Keratinocyte (primary cell): Measurements from ENCODE around the gene KIF22. TPM values are rescaled to one million over a fixed set of nuclear protein-coding genes. Genes with fewer than 3 reads are reported as not detected.
A peak's percentile ranks its signal among the peaks of the same experiment; 100 is the strongest.

Experiments used
- DNase-seq: peaks from one replicate; pipeline ENCODE4 v3.0.0-alpha.2; 2011; ENCODE audit warnings: low read depth, missing footprints, low spot score
- FAIRE-seq: peaks from 2 replicates; lab custom pipeline; 2011; peaks lifted over from hg19 to GRCh38; lab: Jason Lieb, UNC
- H2AFZ ChIP-seq: 2 replicates; pipeline ENCODE4 v1.6.0; 2012; ENCODE audit warnings: low read length, control low read depth, inconsistent platforms; ENCODE audit not compliant: control insufficient read depth
- H3K27ac ChIP-seq: 2 replicates; pipeline ENCODE4 v1.5.1; 2011; ENCODE audit warnings: low read length; ENCODE audit not compliant: control insufficient read depth, insufficient read depth
- H3K27me3 ChIP-seq: 3 replicates; pipeline ENCODE4 v1.6.0; 2011; ENCODE audit warnings: low read length; ENCODE audit not compliant: control insufficient read depth, insufficient read depth; ENCODE audit errors: extremely low read depth
- H3K36me3 ChIP-seq, 2 experiments: 2 replicates in 1 of 2; 3 replicates in 1 of 2; pipeline ENCODE4 v1.5.1; 2011; ENCODE audit warnings: low read length in 2 of 2, mild to moderate bottlenecking in 1 of 2; ENCODE audit not compliant: control insufficient read depth in 2 of 2, insufficient read depth in 2 of 2; ENCODE audit errors: extremely low read depth in 1 of 2
- H3K4me1 ChIP-seq: 3 replicates; pipeline ENCODE4 v1.5.1; 2011; ENCODE audit warnings: low read length; ENCODE audit not compliant: control insufficient read depth, insufficient read depth; ENCODE audit errors: extremely low read depth
- H3K4me2 ChIP-seq: 3 replicates; pipeline ENCODE4 v1.6.0; 2011; ENCODE audit warnings: low read depth, low read length; ENCODE audit not compliant: control insufficient read depth, insufficient read depth; ENCODE audit errors: extremely low read depth
- H3K4me3 ChIP-seq, 3 experiments: fragments of 200-600 bp in 1 of 3; sonication (generic) in 1 of 3; 2 replicates in 2 of 3; 3 replicates in 1 of 3; pipeline ENCODE4 v1.5.1; 2011 to 2016; ENCODE audit warnings: low read length in 3 of 3, mild to moderate bottlenecking in 3 of 3, control low read depth in 2 of 3, inconsistent platforms in 1 of 3, low read depth in 1 of 3, mixed read lengths in 1 of 3, mixed run types in 1 of 3, moderate library complexity in 1 of 3; ENCODE audit not compliant: control insufficient read depth in 2 of 3, insufficient read depth in 2 of 3; ENCODE audit errors: extremely low read depth in 1 of 3
- H3K79me2 ChIP-seq: 2 replicates; pipeline ENCODE4 v1.6.0; 2012; ENCODE audit warnings: low read length; ENCODE audit not compliant: control insufficient read depth, insufficient read depth
- H3K9ac ChIP-seq: 3 replicates; pipeline ENCODE4 v1.6.0; 2011; ENCODE audit warnings: low read length; ENCODE audit not compliant: control insufficient read depth, insufficient read depth; ENCODE audit errors: extremely low read depth
- H3K9me1 ChIP-seq: 3 replicates; pipeline ENCODE4 v1.6.0; 2011; ENCODE audit warnings: low read length; ENCODE audit not compliant: control insufficient read depth, insufficient read depth; ENCODE audit errors: extremely low read depth
- H3K9me3 ChIP-seq: 2 replicates; pipeline ENCODE4 v1.5.1; 2012; ENCODE audit warnings: low read depth, low read length; ENCODE audit not compliant: control insufficient read depth
- H4K20me1 ChIP-seq: 3 replicates; pipeline ENCODE4 v1.6.0; 2011; ENCODE audit warnings: low read length; ENCODE audit not compliant: control insufficient read depth, insufficient read depth; ENCODE audit errors: extremely low read depth
- CTCF ChIP-seq, 3 experiments: IDR thresholded peaks in 1 of 3; conservative IDR thresholded peaks in 1 of 3; optimal IDR thresholded peaks in 1 of 3; 2 replicates in 2 of 3; 3 replicates in 1 of 3; pipeline versions ENCODE3 to v1.5.1; 2011; ENCODE audit warnings: low read length in 3 of 3, mild to moderate bottlenecking in 3 of 3, moderate library complexity in 2 of 3, control low read depth in 1 of 3, inconsistent platforms in 1 of 3; ENCODE audit not compliant: insufficient read depth in 2 of 3; ENCODE audit errors: extremely low read depth in 1 of 3
- EZH2 ChIP-seq: IDR thresholded peaks from one replicate; pipeline ENCODE4 v1.6.1; 2012; ENCODE audit warnings: inconsistent platforms, mild to moderate bottlenecking, low read length, moderate library complexity
- dilution Hi-C: fragments of 300-500 bp; cut with MboI; formaldehyde crosslinking; loops from one replicate; pipeline ENCODE4 v1.7.0; 2020; ENCODE audit warnings: low sequenced_read_pairs; ENCODE audit not compliant: extremely low pct_ligation_motif_present
- polyA plus RNA-seq, 5 experiments: library from polyadenylated mRNA; depleted of rRNA in 3 of 5; stranded (reverse) in 3 of 5; stranded (forward) in 1 of 5; unstranded in 1 of 5; fragments of >200 nt; gene quantifications; 1 replicate in 1 of 5; 2 replicates in 3 of 5; 3 replicates in 1 of 5; pipeline versions ENCODE4 v1.2.1 to v1.2.3, GENCODE V29; 2011 to 2012; ENCODE audit warnings: missing spikeins in 2 of 5, low read depth in 1 of 5, low replicate concordance in 1 of 5

The KIF22 gene
- polyA plus RNA-seq, 1 donor (not counting 4 experiments of a cell fraction or from before 2014, with no cell fraction given), result 43.7 TPM

- H3K4me3 ChIP-seq, result no peak overlapping the region
Observed at GRCh38 chr16:29809850-29810698, 19.5 kb downstream of the KIF22 start.

DNA sequence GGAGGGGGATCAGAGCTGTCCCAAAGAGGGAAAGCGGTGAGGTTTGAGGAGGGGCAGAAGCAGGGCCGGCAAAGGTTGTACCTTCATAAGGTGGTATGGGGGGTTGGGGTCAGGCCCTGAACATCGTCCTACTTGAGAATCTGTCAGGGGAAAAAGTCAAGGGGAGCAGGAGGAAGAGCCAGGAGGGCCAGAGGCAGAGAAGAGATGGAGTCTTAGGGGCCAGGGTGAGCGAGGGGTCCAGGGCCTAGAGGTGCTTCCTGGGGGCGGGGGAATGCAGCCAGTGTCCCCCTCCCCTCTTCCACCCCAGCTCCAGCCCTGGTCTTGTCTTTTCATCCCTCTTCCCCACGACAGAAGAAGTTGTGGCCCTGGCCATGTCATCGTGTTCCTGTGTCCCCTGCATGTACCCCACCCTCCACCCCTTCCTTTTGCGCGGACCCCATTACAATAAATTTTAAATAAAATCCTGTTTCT, 20.2 kb downstream of the KIF22 start:
- Histone ChIP-seq H3K4me1 (peaks cover 34% of the 10 kb centered on the region), H2AFZ (no peak overlapping the region), H3K4me3 (peak overlapping the region in 2 of 3 experiments; percentile 53 to 72), H3K27ac (peak overlapping the region; percentile 14), H3K36me3 (peaks cover 5 to 9% of the 10 kb centered on the region in 2 experiments), H3K79me2 (peaks cover 22% of the 10 kb centered on the region), H3K4me2 (peak overlapping the region; percentile 94), H3K9me1 (peaks cover 2% of the 10 kb centered on the region), H4K20me1 (no peaks in the 10 kb centered on the region), H3K9ac (peak overlapping the region; percentile 47), H3K9me3 (no peaks in the 10 kb centered on the region), H3K27me3 (peaks cover 15% of the 10 kb centered on the region)
- DNase-seq (no peak), FAIRE-seq (no peak)
- TF ChIP-seq EZH2 (no peak), CTCF (optimal IDR thresholded peaks at IDR 0.05 in 1 of 3, IDR thresholded peaks at IDR 0.05 in 1 of 3, conservative IDR thresholded peaks at IDR 0.05 in 1 of 3; ENCODE audit: extremely low read depth in 1 of 3, insufficient read depth in 2 of 3, low read length in 3 of 3) (no peak)
- dilution Hi-C loops, result no loop called here

More at GRCh38 chr16:29809850-29810698, 19.5 kb downstream of the KIF22 start:
- TF ChIP-seq CTCF (optimal IDR thresholded peaks at IDR 0.05 in 1 of 3, IDR thresholded peaks at IDR 0.05 in 1 of 3, conservative IDR thresholded peaks at IDR 0.05 in 1 of 3; ENCODE audit: extremely low read depth in 1 of 3, insufficient read depth in 2 of 3, low read length in 3 of 3), result no peak
- DNase-seq, result no peak
- Histone ChIP-seq H3K4me1 (peaks cover 30% of the 10 kb centered on the region), H3K4me2 (no peak overlapping the region), H2AFZ (no peak overlapping the region), H4K20me1 (no peaks in the 10 kb centered on the region), H3K79me2 (peaks cover 22% of the 10 kb centered on the region), H3K36me3 (peaks cover 5 to 9% of the 10 kb centered on the region in 2 experiments), H3K27me3 (peaks cover 15% of the 10 kb centered on the region), H3K9me1 (peaks cover 2% of the 10 kb centered on the region), H3K9me3 (no peaks in the 10 kb centered on the region), H3K9ac (peak overlapping the region; percentile 47), H3K27ac (no peak overlapping the region)
- no peak for FAIRE-seq
- dilution Hi-C loops, result no loop called here
